ENCODE data around the gene PRKG1.

The PRKG1 gene

DNA sequence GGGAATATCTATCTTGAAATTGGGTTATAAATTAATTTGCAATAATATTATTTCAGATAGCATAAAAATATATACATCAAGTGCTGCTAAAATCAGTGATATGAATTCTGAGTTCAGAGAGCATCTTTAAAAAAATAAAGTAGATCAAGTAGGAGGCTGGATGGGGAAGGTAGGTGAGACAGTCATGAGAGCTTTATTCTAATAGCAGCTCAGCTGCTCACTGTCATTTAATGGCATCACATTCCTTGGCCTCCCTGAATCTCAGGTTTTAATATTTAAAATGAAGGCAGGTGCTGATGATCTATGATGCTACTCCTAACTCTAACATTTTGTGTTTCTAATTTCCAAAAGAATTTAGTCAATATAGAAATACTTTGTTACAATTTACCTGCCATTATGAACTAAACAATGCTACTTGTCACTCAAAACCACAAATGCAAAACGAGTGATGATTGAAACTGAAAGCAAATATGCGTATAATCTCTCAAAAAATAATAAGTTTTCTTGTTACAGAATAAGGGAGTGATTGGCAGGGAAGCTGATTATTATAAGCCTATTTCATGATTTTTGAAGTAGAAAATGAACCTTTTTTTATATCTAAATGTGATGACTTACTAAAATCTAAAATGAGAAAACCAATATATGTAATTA lies 772.7 kb downstream of the PRKG1 start:
- Histone ChIP-seq H3K18ac (ENCODE audit: low read length) (no peak overlapping the region), H3K27ac (ENCODE audit: low read depth, low read length) (no peak overlapping the region), H3K9ac (ENCODE audit: low read length) (no peak overlapping the region), H3K56ac (ENCODE audit: low read length) (no peak overlapping the region), H3K36me3 (ENCODE audit: control insufficient read depth, insufficient read depth, low read length) (no peaks in the 10 kb centered on the region), H3K23ac (ENCODE audit: low read length) (no peak overlapping the region), H2BK120ac (ENCODE audit: low read depth, low read length) (no peak overlapping the region), H3K27me3 (ENCODE audit: insufficient read depth, low read length, poor library complexity) (no peaks in the 10 kb centered on the region), H3K4me3 (ENCODE audit: low read length) (no peak overlapping the region), H2AK5ac (ENCODE audit: low read length) (no peak overlapping the region), H4K8ac (ENCODE audit: low read depth, low read length) (no peak overlapping the region), H3K4ac (ENCODE audit: low read depth, low read length) (no peak overlapping the region), H3K79me1 (ENCODE audit: low read length) (no peaks in the 10 kb centered on the region), H2BK5ac (ENCODE audit: low read length) (no peak overlapping the region), H3K4me2 (ENCODE audit: low read length) (no peak overlapping the region), H2BK15ac (replicated peaks; ENCODE audit: low read depth) (no peak overlapping the region), H3K79me2 (ENCODE audit: control insufficient read depth, insufficient read depth, low read length) (no peaks in the 10 kb centered on the region), H4K5ac (ENCODE audit: low read length) (no peak overlapping the region), H3K4me1 (ENCODE audit: control insufficient read depth, low read depth, low read length) (no peaks in the 10 kb centered on the region)
- WGBS (ENCODE audit: extremely low coverage, insufficient coverage, low lambda C conversion rate) = no CpG with 5 or more reads among the region's 2 CpGs
- no peak for DNase-seq

DNA sequence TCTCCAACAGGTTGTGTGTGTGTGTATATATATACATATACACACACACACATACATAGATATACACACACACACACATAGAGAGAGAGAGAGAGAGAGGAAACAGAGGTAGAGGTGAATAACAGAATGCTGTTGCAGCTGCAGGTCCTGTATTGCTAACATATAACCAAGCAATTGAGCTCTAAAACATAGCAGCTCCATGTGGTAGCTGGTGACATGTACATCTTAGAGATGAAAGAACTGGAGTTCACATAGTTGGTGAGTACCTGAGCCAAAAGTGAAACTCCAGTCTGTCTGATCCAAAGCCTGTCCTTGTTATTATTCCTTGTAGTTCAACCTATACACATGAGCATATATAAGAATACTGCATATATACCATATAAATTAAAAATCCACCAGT lies 778.0 kb downstream of the PRKG1 start:
- H3K36me3 ChIP-seq (ENCODE audit: control insufficient read depth, insufficient read depth, low read length) = no peaks in the 10 kb centered on the region
- no peak overlapping the region for H4K8ac ChIP-seq (ENCODE audit: low read depth, low read length)
- H3K23ac ChIP-seq (ENCODE audit: low read length) = no peak overlapping the region
- no peaks in the 10 kb centered on the region for H3K79me1 ChIP-seq (ENCODE audit: low read length)
- H3K18ac ChIP-seq (ENCODE audit: low read length) = no peak overlapping the region
- H3K4me2 ChIP-seq (ENCODE audit: low read length) = no peak overlapping the region
- H3K9ac ChIP-seq (ENCODE audit: low read length) = no peak overlapping the region
- no peak overlapping the region for H2BK15ac ChIP-seq (replicated peaks; ENCODE audit: low read depth)
- no peak overlapping the region for H3K4me3 ChIP-seq (ENCODE audit: low read length)
- H3K27ac ChIP-seq (ENCODE audit: low read depth, low read length) = no peak overlapping the region
- DNase-seq = no peak
- no peak overlapping the region for H3K56ac ChIP-seq (ENCODE audit: low read length)
- H2AK5ac ChIP-seq (ENCODE audit: low read length) = no peak overlapping the region
- H3K79me2 ChIP-seq (ENCODE audit: control insufficient read depth, insufficient read depth, low read length) = no peaks in the 10 kb centered on the region
- H3K4me1 ChIP-seq (ENCODE audit: control insufficient read depth, low read depth, low read length) = no peaks in the 10 kb centered on the region
- no peak overlapping the region for H3K4ac ChIP-seq (ENCODE audit: low read depth, low read length)
- no peak overlapping the region for H2BK120ac ChIP-seq (ENCODE audit: low read depth, low read length)
- no peak overlapping the region for H2BK5ac ChIP-seq (ENCODE audit: low read length)
- H4K5ac ChIP-seq (ENCODE audit: low read length) = no peak overlapping the region
- no peaks in the 10 kb centered on the region for H3K27me3 ChIP-seq (ENCODE audit: insufficient read depth, low read length, poor library complexity)

DNA sequence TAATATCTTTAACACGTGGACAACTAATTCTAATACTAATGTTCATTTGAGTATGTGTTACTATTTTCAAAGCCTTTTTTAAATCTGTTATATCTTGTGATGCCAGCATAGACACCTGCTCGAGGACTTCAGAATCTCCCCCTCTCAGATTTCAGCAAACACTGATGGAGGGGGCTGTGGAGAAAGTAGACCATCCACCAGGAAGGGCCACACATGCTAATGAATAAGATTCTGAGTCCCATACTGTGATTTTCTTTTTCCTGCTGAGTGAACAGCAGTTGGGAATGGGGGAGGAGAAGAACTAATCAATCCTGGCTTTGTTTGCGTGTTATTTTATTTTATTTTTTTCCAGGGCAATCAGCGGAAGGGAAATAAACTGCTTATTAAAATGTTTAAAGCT lies 783.0 kb downstream of the PRKG1 start:
- no peaks in the 10 kb centered on the region for H3K4me1 ChIP-seq (ENCODE audit: control insufficient read depth, low read depth, low read length)
- H2BK15ac ChIP-seq (replicated peaks; ENCODE audit: low read depth) = no peak overlapping the region
- no peak for DNase-seq
- no peaks in the 10 kb centered on the region for H3K27me3 ChIP-seq (ENCODE audit: insufficient read depth, low read length, poor library complexity)
- no peaks in the 10 kb centered on the region for H3K79me1 ChIP-seq (ENCODE audit: low read length)
- no CpG with 5 or more reads among the region's 4 CpGs for WGBS (ENCODE audit: extremely low coverage, insufficient coverage, low lambda C conversion rate)
- no peak overlapping the region for H3K9ac ChIP-seq (ENCODE audit: low read length)
- no peak overlapping the region for H4K5ac ChIP-seq (ENCODE audit: low read length)
- no peak overlapping the region for H2AK5ac ChIP-seq (ENCODE audit: low read length)
- no peak overlapping the region for H2BK120ac ChIP-seq (ENCODE audit: low read depth, low read length)
- no peak overlapping the region for H3K4me2 ChIP-seq (ENCODE audit: low read length)
- H3K23ac ChIP-seq (ENCODE audit: low read length) = no peak overlapping the region
- H3K27ac ChIP-seq (ENCODE audit: low read depth, low read length) = no peak overlapping the region
- H2BK5ac ChIP-seq (ENCODE audit: low read length) = no peak overlapping the region
- H3K4me3 ChIP-seq (ENCODE audit: low read length) = no peak overlapping the region
- no peak overlapping the region for H3K18ac ChIP-seq (ENCODE audit: low read length)
- no peak overlapping the region for H4K8ac ChIP-seq (ENCODE audit: low read depth, low read length)
- no peak overlapping the region for H3K4ac ChIP-seq (ENCODE audit: low read depth, low read length)
- no peaks in the 10 kb centered on the region for H3K36me3 ChIP-seq (ENCODE audit: control insufficient read depth, insufficient read depth, low read length)
- H3K56ac ChIP-seq (ENCODE audit: low read length) = no peak overlapping the region
- no peaks in the 10 kb centered on the region for H3K79me2 ChIP-seq (ENCODE audit: control insufficient read depth, insufficient read depth, low read length)

DNA sequence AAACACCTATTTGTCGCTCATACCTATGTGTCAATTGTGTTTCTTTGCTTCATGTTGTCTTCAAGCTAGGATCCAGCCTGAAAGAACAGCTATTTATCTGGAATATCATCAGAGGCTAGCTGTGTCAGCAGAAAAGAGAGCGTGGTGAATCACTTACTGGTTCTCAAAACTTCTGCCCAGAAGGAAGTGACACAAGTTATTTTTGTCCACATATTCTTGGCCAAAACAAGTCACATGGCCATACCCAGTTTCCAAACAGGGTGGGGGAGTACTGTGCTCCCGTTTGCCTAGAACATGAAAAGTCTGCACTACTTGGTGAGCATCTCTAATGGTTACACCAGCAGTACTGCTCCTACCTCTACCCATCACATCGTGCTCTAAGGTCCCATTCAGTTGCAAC lies 786.0 kb downstream of the PRKG1 start:
- no peak overlapping the region for H3K4me3 ChIP-seq (ENCODE audit: low read length)
- no peaks in the 10 kb centered on the region for H3K4me1 ChIP-seq (ENCODE audit: control insufficient read depth, low read depth, low read length)
- no peak overlapping the region for H4K5ac ChIP-seq (ENCODE audit: low read length)
- no peak overlapping the region for H3K27ac ChIP-seq (ENCODE audit: low read depth, low read length)
- H3K56ac ChIP-seq (ENCODE audit: low read length) = no peak overlapping the region
- no peak overlapping the region for H4K8ac ChIP-seq (ENCODE audit: low read depth, low read length)
- H3K4ac ChIP-seq (ENCODE audit: low read depth, low read length) = no peak overlapping the region
- H3K27me3 ChIP-seq (ENCODE audit: insufficient read depth, low read length, poor library complexity) = no peaks in the 10 kb centered on the region
- no peak overlapping the region for H3K18ac ChIP-seq (ENCODE audit: low read length)
- no CpG with 5 or more reads among the region's 4 CpGs for WGBS (ENCODE audit: extremely low coverage, insufficient coverage, low lambda C conversion rate)
- H2BK15ac ChIP-seq (replicated peaks; ENCODE audit: low read depth) = no peak overlapping the region
- no peak overlapping the region for H3K4me2 ChIP-seq (ENCODE audit: low read length)
- H3K9ac ChIP-seq (ENCODE audit: low read length) = no peak overlapping the region
- H2AK5ac ChIP-seq (ENCODE audit: low read length) = no peak overlapping the region
- no peaks in the 10 kb centered on the region for H3K79me2 ChIP-seq (ENCODE audit: control insufficient read depth, insufficient read depth, low read length)
- no peak overlapping the region for H2BK5ac ChIP-seq (ENCODE audit: low read length)
- H3K79me1 ChIP-seq (ENCODE audit: low read length) = no peaks in the 10 kb centered on the region
- H2BK120ac ChIP-seq (ENCODE audit: low read depth, low read length) = no peak overlapping the region
- no peaks in the 10 kb centered on the region for H3K36me3 ChIP-seq (ENCODE audit: control insufficient read depth, insufficient read depth, low read length)
- no peak overlapping the region for H3K23ac ChIP-seq (ENCODE audit: low read length)
- DNase-seq = no peak

DNA sequence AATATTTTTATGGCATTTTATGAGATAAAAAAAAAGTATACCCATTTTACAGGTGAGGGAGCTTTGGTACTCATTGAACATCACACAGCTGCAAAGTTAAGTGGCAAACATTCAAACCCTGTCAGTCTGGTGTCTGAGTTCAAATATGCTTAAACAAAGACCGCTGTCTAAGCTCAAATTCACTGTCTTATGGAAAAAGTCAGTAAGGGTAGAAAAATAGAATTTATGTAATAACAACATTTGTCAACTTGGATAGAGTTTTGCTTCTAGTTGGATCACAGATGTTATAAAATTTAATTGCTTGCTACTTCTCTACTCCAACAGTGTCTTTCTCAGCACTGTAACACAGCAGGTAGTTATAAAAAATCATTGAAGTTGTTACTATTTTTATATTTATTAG lies 786.8 kb downstream of the PRKG1 start:
- Histone ChIP-seq H2BK120ac (ENCODE audit: low read depth, low read length) (no peak overlapping the region), H3K79me2 (ENCODE audit: control insufficient read depth, insufficient read depth, low read length) (no peaks in the 10 kb centered on the region), H2AK5ac (ENCODE audit: low read length) (no peak overlapping the region), H3K4ac (ENCODE audit: low read depth, low read length) (no peak overlapping the region), H2BK5ac (ENCODE audit: low read length) (no peak overlapping the region), H3K79me1 (ENCODE audit: low read length) (no peaks in the 10 kb centered on the region), H3K36me3 (ENCODE audit: control insufficient read depth, insufficient read depth, low read length) (no peaks in the 10 kb centered on the region), H3K56ac (ENCODE audit: low read length) (no peak overlapping the region), H3K9ac (ENCODE audit: low read length) (no peak overlapping the region), H3K23ac (ENCODE audit: low read length) (no peak overlapping the region), H3K4me1 (ENCODE audit: control insufficient read depth, low read depth, low read length) (no peaks in the 10 kb centered on the region), H3K18ac (ENCODE audit: low read length) (no peak overlapping the region), H3K4me3 (ENCODE audit: low read length) (no peak overlapping the region), H2BK15ac (replicated peaks; ENCODE audit: low read depth) (no peak overlapping the region), H3K27ac (ENCODE audit: low read depth, low read length) (no peak overlapping the region), H4K5ac (ENCODE audit: low read length) (no peak overlapping the region), H3K4me2 (ENCODE audit: low read length) (no peak overlapping the region), H3K27me3 (ENCODE audit: insufficient read depth, low read length, poor library complexity) (no peaks in the 10 kb centered on the region), H4K8ac (ENCODE audit: low read depth, low read length) (no peak overlapping the region)
- WGBS (ENCODE audit: extremely low coverage, insufficient coverage, low lambda C conversion rate) = no CpG with 5 or more reads among the region's 1 CpG
- no peak for DNase-seq

DNA sequence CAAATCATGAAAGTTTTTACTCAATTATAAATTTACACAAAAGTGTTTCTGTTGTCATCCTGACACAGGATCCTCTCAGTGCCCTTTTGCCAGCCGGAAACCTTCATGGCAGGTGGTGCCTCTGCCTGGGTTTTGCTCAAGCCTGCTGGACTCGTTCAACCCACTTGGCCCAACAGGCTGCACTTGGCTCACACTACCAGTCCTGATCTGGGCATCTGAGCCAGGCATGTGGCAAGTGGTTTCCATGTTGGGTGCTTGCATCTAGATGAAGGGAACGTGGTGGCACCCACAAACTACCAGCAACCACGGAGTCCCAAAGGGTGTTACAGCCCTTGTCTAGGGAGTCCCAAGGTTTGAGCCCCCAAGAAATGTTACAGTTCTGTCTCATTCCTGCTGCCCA lies 787.4 kb downstream of the PRKG1 start:
- Histone ChIP-seq H2BK5ac (ENCODE audit: low read length) (no peak overlapping the region), H3K4me1 (ENCODE audit: control insufficient read depth, low read depth, low read length) (no peaks in the 10 kb centered on the region), H3K23ac (ENCODE audit: low read length) (no peak overlapping the region), H3K36me3 (ENCODE audit: control insufficient read depth, insufficient read depth, low read length) (no peaks in the 10 kb centered on the region), H3K18ac (ENCODE audit: low read length) (no peak overlapping the region), H3K27ac (ENCODE audit: low read depth, low read length) (no peak overlapping the region), H2AK5ac (ENCODE audit: low read length) (no peak overlapping the region), H4K8ac (ENCODE audit: low read depth, low read length) (no peak overlapping the region), H4K5ac (ENCODE audit: low read length) (no peak overlapping the region), H3K79me1 (ENCODE audit: low read length) (no peaks in the 10 kb centered on the region), H3K56ac (ENCODE audit: low read length) (no peak overlapping the region), H3K79me2 (ENCODE audit: control insufficient read depth, insufficient read depth, low read length) (no peaks in the 10 kb centered on the region), H2BK15ac (replicated peaks; ENCODE audit: low read depth) (no peak overlapping the region), H3K4me2 (ENCODE audit: low read length) (no peak overlapping the region), H3K4me3 (ENCODE audit: low read length) (no peak overlapping the region), H2BK120ac (ENCODE audit: low read depth, low read length) (no peak overlapping the region), H3K27me3 (ENCODE audit: insufficient read depth, low read length, poor library complexity) (no peaks in the 10 kb centered on the region), H3K9ac (ENCODE audit: low read length) (no peak overlapping the region), H3K4ac (ENCODE audit: low read depth, low read length) (no peak overlapping the region)
- no CpG with 5 or more reads among the region's 4 CpGs for WGBS (ENCODE audit: extremely low coverage, insufficient coverage, low lambda C conversion rate)
- DNase-seq = no peak
